GDM1 (cell line): ENCODE data around the gene KCNC3.

Experiments
- DNase-seq: peaks from one replicate; lab custom pipeline; 2025; lab: John Stamatoyannopoulos, UW

KCNC3 gene

DNA sequence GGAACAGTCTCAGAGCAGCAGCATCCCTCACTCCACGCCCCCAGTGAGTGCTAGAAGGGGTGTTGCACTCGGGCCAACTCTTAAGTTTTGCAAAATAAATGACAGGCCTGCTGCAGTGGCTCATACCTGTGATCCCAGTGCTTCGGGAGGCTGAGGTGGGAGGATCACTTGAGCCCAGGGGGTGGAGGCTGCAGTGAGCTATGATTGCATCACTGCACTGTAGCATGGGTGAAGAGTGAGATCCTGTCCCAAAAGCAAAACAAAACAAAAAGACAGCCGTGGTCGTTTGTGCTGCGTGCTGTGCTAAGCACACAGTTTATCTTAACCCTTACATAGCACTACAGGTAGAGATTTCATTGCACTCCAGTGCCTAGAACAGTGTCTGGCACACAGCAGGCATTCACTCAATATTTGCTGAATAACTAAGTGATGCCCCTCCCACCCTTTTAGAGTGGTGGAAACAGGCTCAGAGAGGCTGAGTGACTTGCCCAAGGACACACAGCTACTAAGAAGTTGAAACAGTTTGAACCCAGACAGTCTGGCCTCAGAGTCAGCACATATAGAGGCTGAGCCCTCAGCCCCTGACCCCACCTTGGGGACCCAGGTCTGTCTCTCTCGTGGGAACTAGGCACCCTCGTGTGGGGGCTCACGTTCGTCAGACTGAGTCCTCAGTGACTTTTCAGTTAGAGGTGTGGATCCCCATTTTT is 18.3 kb downstream of the KCNC3 start:
- no peak for DNase-seq

DNA sequence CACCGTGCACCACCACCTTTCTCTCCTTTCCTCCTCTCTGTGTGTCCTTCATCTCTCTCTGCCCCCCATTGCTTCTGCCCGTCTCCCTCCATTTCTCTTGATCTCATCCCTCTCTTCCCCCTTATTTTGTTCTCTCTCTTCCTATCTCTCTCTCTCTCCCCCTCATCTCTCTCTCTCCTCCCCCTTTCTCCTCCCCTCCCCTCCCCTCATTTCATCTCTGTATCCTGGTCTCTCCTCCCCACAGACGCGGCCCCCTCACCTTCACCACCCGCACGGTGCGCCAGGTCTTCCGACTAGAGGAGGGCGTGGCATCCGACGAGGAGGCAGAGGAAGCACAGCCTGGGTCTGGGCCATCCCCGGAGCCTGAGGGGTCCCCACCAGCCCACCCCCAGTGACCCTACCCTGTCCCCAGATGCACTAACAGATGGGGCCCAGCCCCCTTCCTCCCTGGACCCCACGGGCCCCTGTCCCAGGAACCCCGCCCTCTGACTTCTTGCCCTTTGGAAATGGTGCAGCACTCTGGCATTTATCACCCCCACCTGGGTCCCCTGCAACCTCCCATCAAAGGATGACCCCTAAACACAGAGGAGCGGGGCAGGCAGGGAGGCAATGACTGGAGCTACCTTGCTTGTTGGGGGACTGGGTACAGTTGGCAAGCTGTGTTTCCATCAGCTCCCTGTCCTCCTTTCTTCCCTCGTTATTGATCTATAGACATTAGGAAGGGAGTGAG is 19.6 kb downstream of the KCNC3 start:
- no peak for DNase-seq

DNA sequence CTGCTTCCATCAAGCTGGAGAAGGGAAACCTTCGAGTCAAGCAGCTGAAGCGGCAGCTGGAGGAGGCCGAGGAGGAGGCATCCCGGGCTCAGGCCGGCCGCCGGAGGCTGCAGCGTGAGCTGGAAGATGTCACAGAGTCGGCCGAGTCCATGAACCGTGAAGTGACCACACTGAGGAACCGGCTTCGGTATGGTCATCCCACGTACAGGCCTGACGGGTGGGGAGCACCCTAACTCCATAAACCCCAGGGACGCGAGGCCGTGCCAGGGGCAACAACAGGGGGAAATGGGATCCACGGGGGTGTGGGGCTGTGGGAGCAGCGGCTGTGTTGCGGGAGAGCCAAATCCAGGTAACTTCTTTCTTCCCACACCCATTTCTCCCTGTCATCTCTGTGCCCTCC is 20.2 kb downstream of the KCNC3 start:
- no peak for DNase-seq

DNA sequence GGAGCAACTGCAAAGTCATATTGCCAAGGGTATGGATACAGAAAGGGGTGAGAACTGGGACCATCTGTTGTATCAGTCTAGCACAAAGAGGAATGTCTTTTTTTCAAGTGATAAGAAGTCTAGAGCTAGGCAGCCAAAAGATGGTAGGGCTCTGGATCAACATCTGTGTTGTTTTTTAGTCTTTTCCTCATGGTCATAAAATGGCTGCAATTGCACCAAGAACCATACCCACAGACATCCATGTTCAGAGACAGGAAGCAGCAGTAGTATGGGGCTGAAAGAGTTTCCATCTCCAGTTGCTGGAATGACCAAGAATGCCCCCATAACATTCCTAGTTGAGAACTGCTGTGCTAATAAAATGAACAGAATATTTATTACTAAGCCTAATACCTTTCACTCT is 25.6 kb downstream of the KCNC3 start:
- no peak for DNase-seq

DNA sequence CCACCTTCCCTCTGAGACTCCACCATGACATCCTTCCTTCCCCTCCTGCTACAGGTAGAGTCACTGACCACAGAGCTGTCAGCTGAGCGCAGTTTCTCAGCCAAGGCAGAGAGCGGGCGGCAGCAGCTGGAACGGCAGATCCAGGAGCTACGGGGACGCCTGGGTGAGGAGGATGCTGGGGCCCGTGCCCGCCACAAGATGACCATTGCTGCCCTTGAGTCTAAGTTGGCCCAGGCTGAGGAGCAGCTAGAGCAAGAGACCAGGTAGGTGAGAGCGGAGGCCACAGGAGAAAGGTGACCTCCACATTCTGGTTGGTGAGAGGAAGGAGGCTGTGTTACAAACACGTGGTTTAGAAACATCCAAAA is 27.6 kb downstream of the KCNC3 start:
- DNase-seq, result no peak

DNA sequence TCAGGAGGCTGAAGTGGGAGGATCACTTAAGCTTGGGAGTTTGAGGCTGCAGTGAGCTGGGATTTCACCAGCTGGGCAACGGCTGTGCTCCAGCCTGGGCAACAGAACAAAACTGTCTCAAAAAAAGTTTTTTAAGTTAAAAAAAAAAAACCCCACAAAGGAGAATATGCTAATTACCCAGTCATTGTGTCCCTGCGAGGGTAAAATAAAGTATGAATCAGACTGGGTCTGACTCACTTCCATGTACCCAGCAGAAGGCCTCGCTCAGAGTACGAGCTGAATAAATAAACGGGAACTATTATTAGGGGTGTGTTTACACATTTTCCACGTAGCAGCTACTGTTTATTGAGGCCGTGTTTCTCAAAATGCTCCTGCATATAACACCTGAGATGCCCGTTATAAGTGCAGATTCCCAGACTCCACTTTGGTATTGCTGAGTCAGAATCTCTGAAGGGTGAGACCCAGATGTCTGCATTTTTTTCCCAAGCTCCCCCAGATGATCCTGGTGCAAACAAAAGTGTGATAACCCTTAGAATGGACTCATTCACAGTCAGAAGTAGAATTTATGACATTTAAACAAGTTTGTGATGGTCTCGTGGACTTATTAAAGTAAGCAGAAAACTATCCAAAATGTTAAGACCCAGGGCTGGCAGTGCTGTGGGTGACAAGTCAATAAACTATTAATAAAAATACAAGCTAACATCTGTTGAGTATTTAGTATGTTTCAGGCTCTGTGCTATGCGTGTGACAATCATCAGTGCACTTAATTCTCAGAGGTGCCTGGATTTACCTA is 28.2 kb downstream of the KCNC3 start:
- no peak for DNase-seq

DNA sequence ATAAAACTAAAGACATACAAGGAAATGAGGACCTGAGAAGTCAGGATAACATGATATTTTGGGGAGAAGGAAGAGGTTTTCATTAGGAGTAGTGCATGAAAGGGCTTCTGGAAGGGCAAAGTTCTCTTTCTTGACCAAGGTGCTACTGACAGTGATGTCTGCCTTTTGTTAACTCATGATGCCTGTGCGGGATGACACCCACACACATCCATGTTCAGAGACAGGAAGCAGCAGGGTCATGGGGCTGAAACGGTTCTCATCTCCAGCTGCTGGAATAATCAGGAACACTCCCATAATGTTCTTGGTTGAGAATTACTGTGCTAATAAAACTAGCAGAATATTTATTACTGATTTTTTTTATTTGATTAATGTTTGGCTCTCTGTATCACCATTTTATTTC is 29.1 kb downstream of the KCNC3 start:
- no peak for DNase-seq

DNA sequence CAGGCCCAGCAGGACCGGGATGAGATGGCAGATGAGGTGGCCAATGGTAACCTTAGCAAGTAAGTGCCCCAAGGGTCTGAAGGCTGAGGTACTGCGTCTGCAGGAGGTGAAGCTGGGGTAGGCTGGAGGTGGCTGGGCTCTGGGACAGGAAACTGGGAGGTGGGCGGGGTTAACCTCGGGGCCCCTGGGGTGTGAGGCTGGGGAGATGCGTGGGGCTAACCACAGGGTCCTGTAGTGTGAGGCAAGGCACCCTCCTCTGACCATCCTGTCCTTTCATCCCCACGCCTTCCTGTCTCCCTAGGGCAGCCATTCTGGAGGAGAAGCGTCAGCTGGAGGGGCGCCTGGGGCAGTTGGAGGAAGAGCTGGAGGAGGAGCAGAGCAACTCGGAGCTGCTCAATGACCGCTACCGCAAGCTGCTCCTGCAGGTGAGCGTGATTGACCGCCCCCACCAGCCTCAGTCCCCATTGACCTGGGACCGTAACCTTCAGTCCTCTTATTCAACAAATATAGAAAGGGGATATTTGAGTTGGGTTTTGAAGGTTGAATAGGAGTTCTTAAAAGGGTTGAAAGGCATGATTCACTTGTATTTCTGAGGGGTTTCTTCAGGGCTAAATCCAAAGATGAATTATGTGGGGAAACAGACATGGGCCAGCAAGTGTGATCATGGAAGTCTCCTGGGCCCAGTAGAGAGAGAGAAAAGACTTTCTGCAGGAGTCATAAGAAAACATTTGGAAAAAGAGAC is 35.7 kb downstream of the KCNC3 start:
- no peak for DNase-seq

DNA sequence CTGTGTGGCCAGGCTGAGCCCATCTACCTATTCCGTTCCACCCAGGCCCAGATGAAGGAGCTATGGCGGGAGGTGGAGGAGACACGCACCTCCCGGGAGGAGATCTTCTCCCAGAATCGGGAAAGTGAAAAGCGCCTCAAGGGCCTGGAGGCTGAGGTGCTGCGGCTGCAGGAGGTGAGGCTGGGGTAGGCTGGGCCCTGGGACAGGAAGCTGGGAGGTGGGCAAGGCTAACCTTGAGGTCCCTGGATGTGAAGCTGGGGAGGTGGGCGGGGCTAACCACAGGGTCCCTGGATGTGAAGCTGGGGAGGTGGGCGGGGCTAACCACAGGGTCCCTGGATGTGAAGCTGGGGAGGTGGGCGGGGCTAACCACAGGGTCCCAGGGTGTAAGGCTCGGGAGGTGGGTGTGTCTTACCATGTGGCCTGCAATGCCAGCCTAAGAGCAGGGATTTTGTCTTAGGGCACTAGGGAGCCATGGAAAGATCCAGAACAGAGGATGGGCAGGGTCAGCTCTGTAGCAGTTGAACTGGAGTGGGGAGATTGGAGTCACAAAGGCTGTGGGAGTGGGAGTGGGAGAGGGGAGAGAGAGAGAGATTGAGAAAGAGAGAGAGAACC is 36.9 kb downstream of the KCNC3 start:
- no peak for DNase-seq

DNA sequence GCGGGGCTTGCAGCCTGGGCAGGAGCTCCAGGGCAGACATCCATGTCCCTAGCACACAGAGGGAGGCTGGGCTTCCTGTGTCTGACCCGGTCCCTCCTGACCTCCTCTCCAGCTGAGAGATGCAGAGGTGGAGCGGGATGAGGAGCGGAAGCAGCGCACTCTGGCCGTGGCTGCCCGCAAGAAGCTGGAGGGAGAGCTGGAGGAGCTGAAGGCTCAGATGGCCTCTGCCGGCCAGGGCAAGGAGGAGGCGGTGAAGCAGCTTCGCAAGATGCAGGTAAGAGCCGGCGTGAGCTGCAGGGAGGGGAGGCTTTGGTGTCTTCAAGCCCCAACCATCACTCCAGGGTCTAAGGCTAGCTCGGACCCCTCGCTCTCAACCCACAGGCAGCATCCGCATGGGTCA is 38.4 kb downstream of the KCNC3 start:
- no peak for DNase-seq

DNA sequence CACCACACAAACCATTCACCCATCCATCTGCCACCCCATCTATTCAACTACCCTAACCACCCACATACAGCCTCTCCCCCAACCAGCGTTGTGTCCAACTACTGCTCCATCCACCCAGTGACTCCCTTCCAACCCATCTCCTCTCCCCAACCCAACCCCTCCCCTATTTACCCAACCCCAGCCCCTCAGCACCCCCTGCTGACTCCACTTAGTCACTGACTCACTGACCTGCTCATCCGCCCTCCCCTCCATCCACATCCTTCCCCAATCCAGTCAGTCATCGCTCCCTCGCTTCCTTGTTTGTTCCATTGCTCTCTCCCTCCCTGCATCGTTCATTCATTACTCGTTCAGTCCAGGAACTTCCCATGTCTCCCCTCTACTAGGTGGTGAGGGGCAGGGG is 39.2 kb downstream of the KCNC3 start:
- no peak for DNase-seq

DNA sequence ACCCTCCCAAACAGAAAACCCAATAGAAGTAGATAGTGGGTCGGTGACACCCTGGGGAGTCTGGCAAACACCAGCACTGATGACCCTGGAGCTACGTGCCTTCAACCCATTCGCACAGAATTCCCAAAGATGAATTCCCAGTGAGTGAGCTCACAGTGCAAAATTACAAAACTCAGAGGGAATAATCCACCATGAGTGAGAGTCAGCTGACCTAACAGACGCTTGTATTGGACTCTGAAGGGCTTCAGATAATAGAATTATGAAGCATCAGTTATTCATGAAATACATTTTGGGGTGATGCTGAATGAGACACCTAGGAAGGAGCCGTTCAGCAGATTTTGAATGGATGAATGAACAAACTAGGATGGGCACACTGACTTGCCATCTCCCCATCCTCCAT is 40.2 kb downstream of the KCNC3 start:
- DNase-seq, result no peak

DNA sequence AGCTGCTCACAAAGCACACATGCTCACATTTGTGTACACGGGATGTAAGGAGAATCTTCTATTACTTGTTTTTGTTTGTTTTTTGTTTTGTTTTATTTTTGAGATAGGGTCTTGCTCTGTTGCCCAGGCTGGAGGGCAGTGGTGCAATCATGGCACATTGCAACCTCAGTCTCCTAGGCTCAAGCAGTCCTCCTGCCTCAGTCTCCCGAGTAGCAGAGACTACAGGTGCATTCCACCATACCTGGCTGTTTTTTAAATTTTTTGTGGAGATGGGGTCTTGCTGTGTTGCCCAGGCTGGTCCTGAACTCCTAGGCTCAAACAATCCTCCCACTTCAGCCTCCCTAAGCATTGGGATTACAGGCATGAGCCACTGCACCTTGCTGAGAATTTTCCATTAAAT is 41.8 kb downstream of the KCNC3 start:
- DNase-seq, result no peak

DNA sequence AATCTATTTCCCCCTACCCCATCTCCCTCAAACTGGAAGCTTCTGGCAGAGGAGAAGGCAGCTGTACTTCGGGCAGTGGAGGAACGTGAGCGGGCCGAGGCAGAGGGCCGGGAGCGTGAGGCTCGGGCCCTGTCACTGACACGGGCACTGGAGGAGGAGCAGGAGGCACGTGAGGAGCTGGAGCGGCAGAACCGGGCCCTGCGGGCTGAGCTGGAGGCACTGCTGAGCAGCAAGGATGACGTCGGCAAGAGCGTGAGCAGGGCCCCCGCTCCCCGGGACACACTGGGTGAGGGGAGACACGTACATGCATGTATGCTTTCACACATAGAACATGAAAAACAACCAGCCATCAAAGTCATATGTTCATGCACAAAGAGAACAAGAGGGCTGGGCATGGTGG is 42.7 kb downstream of the KCNC3 start:
- DNase-seq, result no peak

DNA sequence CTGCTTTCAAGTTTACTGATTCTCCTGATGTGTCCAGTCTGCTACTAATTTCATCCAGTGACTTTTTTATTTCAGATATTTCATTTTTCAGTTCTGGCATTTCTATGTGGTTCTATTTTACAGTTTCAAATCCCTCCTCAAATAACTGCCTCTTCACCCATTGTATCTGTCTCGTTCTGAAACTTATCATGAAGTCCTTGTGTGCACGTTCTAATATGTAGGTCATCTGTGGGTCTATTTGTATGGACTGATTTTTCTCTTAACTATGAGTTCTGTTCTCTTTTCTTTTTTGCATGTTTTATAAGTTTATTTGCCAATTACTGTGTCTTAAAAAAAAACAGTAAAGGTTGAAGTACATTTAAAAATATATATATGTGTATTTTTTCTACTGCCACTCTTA is 43.3 kb downstream of the KCNC3 start:
- DNase-seq, result no peak

DNA sequence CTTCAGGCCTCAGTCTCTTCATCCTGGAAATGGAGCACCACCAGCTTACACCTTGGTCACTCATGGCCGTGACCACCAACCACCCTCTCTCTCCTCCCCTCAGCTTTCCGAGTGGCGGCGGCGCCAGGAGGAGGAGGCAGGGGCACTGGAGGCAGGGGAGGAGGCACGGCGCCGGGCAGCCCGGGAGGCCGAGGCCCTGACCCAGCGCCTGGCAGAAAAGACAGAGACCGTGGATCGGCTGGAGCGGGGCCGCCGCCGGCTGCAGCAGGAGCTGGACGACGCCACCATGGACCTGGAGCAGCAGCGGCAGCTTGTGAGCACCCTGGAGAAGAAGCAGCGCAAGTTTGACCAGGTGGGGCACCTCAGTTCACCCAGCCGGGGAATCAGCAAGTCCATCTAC is 47.7 kb downstream of the KCNC3 start:
- DNase-seq, result no peak

DNA sequence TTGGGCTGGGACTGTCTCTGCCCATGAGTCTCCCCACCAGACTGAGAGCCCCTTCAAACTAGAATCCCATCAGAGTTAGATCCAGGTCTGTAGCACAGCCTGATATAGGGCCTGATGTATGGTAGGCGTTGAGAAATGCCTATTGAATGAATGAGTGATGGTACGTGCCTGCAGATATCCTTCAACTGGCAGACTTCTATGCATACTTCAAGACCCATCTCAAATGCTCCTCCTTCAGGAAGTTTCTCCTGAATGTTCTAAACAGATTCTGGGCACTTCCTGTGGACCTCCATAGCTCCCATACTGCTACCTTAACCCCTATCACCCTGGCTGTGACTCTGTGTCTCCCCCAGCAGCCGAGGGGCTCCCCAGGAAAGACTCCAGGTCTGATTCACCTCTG is 48.2 kb downstream of the KCNC3 start:
- DNase-seq, result no peak

DNA sequence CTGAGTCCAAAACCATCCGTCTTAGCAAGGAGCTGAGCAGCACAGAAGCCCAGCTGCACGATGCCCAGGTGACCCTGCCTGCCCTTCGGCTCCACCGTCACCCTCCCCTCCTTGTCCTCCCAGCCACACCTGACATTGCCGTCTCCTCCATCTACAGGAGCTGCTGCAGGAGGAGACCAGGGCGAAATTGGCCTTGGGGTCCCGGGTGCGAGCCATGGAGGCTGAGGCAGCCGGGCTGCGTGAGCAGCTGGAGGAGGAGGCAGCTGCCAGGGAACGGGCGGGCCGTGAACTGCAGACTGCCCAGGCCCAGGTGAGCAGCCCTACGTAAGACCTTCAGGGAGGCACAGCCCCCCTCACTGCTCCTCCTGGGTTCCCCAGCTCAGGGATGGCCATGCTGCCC is 49.1 kb downstream of the KCNC3 start:
- DNase-seq, result no peak

DNA sequence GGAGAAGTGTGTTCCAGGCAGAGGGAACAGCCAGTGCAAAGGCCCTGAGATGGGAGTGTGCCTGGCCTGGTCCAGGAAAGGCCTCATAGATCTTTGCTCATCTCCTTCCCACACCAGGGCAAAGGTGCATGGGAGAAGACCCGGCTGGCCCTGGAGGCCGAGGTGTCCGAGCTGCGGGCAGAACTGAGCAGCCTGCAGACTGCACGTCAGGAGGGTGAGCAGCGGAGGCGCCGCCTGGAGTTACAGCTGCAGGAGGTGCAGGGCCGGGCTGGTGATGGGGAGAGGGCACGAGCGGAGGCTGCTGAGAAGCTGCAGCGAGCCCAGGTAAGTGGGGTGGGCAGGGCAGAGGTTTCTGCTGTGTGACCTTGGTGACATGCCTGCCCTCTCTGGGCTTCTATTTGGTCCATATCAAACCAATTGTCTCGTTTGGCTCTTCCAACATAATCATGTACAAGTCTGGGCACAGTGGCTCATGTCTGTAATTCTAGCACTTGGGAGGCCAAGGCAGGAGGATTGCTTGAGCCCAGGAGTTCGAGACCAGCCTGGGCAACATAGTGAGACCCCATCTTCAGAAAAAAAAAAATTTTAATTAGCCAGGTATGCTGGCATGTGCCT is 51.1 kb downstream of the KCNC3 start:
- no peak for DNase-seq

DNA sequence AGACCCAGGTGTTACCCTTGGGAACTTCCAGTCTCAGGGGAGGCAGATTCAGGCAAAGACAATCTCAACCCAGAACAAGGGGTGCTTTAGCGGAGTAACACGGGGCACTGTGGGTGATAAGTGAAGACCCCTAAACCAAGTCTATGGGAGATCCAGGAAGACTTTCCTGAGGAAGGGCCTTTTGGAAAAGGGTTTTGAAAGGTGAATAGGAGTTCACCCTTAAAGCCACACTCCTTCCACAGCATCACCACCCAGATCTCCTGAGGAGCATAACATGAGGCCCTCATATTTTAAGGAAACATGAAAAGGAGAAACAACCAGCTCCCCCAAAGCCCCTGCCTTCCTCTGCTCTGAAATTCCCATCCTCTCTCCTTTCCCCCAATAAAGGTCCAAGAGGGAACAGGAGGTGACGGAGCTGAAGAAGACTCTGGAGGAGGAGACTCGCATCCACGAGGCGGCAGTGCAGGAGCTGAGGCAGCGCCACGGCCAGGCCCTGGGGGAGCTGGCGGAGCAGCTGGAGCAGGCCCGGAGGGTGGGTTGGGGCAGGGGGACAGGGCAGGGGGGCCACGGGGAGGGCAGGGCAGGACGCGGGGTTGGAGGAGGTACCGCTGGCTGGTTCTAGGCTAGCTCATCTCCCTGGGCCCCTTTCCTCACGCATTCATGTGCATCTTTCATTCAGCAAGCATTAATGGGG is 52.7 kb downstream of the KCNC3 start:
- DNase-seq, result no peak
